ENCODE results near the gene COL23A1. TPM values are rescaled to one million over a fixed set of nuclear protein-coding genes. Genes with fewer than 3 reads are reported as not detected.

Gene COL23A1
- total RNA-seq, 1 experiment from 2014 or later: not detected

- TF ChIP-seq EZH2 (IDR thresholded peaks at IDR 0.05; ENCODE audit: low read length, unreplicated experiment) (no peak), EZH2phosphoT487 (IDR thresholded peaks at IDR 0.05; ENCODE audit: borderline replicate concordance, low read length) (no peak), CTCF (conservative IDR thresholded peaks at IDR 0.05; ENCODE audit: low read depth, low read length) (no peak)
- ATAC-seq (no peak), DNase-seq (no peak)
- CTCF ChIA-PET: no interaction called here
- Histone ChIP-seq H3K4me3 (ENCODE audit: low read length) (peak overlapping the region; percentile 59), H3K9me2 (replicated peaks; ENCODE audit: low read length) (no peaks in the 10 kb centered on the region), H3K36me3 (ENCODE audit: low read depth, low read length) (peaks cover 10% of the 10 kb centered on the region), H3F3A (ENCODE audit: low read length, unreplicated experiment) (no peaks in the 10 kb centered on the region), H3K9ac (ENCODE audit: low read length) (peak overlapping the region; percentile 53), H4K20me1 (ENCODE audit: low read length) (peaks cover 13% of the 10 kb centered on the region; the same call in 1 of the 2 replicates), H3K4me2 (ENCODE audit: low read length) (peak overlapping the region; percentile 72), H3K9me3 (ENCODE audit: low read length) (no peaks in the 10 kb centered on the region), H3K4me1 (ENCODE audit: insufficient read depth, low read length) (peaks cover 40% of the 10 kb centered on the region), H3K79me2 (ENCODE audit: low read length) (peaks cover 46% of the 10 kb centered on the region), H3K27ac (ENCODE audit: low read length) (no peak overlapping the region; the same call in 1 of the 2 replicates), H3K27me3 (ENCODE audit: low read length) (no peaks in the 10 kb centered on the region), H2AFZ (ENCODE audit: low read length) (peak overlapping the region; percentile 80)
- intact Hi-C loops (cut with micrococcal nuclease): loop anchor here (2.0 to 10.0 kb wide), 2 partner anchors 208 to 394 kb away; partner anchors contain the start of gene PHYKPL
- no TSS peak for BruUV-seq (replicated peaks)
- POLR2A ChIA-PET (ENCODE audit: unreplicated experiment): no interaction called here
Measured at GRCh38 chr5:178627259-178627598, 37.0 kb upstream of the COL23A1 start.

- TF ChIP-seq EZH2phosphoT487 (IDR thresholded peaks at IDR 0.05; ENCODE audit: borderline replicate concordance, low read length) (no peak), CTCF (conservative IDR thresholded peaks at IDR 0.05; ENCODE audit: low read depth, low read length) (no peak), EZH2 (IDR thresholded peaks at IDR 0.05; ENCODE audit: low read length, unreplicated experiment) (no peak)
- H3K9ac ChIP-seq (ENCODE audit: low read length): peak within 1 kb of the TSS; percentile 99
- BruUV-seq (replicated peaks): TSS peak; percentile 57
- H2AFZ ChIP-seq (ENCODE audit: low read length): peak within 1 kb of the TSS; percentile 82
- peak within 1 kb of the TSS; percentile 91 for H3K4me2 ChIP-seq (ENCODE audit: low read length)
- H3K27ac ChIP-seq (ENCODE audit: low read length): peak within 1 kb of the TSS; percentile 79
- no peaks in the 10 kb centered on the region for H3K9me2 ChIP-seq (replicated peaks; ENCODE audit: low read length)
- no peaks in the 10 kb centered on the region for H3F3A ChIP-seq (ENCODE audit: low read length, unreplicated experiment)
- H3K9me3 ChIP-seq (ENCODE audit: low read length): no peaks in the 10 kb centered on the region
- peaks cover 51% of the 10 kb centered on the region for H3K79me2 ChIP-seq (ENCODE audit: low read length)
- H3K36me3 ChIP-seq (ENCODE audit: low read depth, low read length): peaks cover 15% of the 10 kb centered on the region
- no peaks in the 10 kb centered on the region for H3K27me3 ChIP-seq (ENCODE audit: low read length)
- ATAC-seq: peak; percentile 61
- H4K20me1 ChIP-seq (ENCODE audit: low read length): peaks cover 13% of the 10 kb centered on the region; the same call in 1 of the 2 replicates
- peaks cover 40% of the 10 kb centered on the region for H3K4me1 ChIP-seq (ENCODE audit: insufficient read depth, low read length)
- DNase-seq: peak; percentile 95
- intact Hi-C loops (cut with micrococcal nuclease): loop anchor here (2.0 to 10.0 kb wide), 2 partner anchors 208 to 394 kb away; partner anchors contain the start of gene PHYKPL
- H3K4me3 ChIP-seq (ENCODE audit: low read length): peak within 1 kb of the TSS; percentile 87
- POLR2A ChIA-PET (ENCODE audit: unreplicated experiment): no interaction called here
- CTCF ChIA-PET: no interaction called here
Measured at GRCh38 chr5:178626484-178627258, 36.5 kb upstream of the COL23A1 start, which contains the start of gene CLK4. Gene CLK4 (minus strand): TSS chr5:178627050. CDS start chr5:178623416, 3,634 bp downstream.

All from PC-3 (cell line).